ENCODE results near the gene GRK6.
"Not testable (repeated sequence)": the region's sequence is repeated elsewhere in the genome, so short reads cannot be mapped to it uniquely, and the experiment has no call there.

The GRK6 gene

DNA sequence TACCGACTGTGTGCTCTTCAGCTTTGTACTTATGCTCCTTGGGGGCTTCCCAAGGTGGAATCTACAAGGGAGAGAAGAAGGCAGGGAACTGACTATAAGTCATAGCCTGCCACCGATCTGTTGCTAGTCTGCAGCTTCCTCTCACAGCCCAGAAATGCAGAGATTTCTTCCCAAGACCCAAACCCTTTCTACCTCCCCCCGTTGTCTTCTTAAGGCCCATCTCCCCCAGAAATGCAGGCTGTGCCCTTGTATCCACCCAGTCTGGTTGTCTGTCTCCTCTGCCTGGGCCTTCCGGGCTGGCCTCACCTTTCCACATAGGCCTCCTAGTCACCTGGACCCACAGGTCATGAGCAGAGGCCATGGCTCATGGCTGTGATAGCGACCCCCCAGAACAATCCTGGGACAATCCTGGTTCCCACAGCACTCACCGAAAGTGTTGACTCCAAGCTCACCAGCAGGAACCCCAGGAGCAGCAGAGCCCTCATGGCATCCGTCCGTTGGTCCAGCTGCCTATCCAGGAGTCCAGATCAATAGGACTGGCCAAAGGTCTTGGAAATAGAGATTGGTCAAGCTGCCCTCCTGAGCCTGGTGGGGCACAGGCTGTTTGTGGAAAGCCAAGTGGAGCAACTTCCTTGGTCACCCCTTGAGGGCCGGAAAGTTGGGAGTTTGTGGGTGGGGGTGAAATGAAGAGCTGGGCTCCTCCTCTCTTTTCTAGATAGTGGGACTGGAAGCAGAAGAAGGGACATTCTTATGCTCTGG, 17.3 kb upstream of the GRK6 start, which contains the start of gene F12:
TSS of gene F12 (minus strand) at position 522 of the 759 bp plus-strand sequence. CDS start at position 485, 37 bp downstream.
- no peak within 1 kb of the TSS for H3K27ac ChIP-seq
- TF ChIP-seq ZFX (IDR thresholded peaks at IDR 0.05; ENCODE audit: borderline replicate concordance) (no peak), CTCF (IDR thresholded peaks at IDR 0.05) (no peak)

GRCh38 chr5:177410575-177410974, 15.9 kb upstream of the GRK6 start:
- no peak overlapping the region for H3K27ac ChIP-seq
- TF ChIP-seq ZFX (IDR thresholded peaks at IDR 0.05; ENCODE audit: borderline replicate concordance), result no peak
- TF ChIP-seq CTCF (IDR thresholded peaks at IDR 0.05), result no peak

DNA sequence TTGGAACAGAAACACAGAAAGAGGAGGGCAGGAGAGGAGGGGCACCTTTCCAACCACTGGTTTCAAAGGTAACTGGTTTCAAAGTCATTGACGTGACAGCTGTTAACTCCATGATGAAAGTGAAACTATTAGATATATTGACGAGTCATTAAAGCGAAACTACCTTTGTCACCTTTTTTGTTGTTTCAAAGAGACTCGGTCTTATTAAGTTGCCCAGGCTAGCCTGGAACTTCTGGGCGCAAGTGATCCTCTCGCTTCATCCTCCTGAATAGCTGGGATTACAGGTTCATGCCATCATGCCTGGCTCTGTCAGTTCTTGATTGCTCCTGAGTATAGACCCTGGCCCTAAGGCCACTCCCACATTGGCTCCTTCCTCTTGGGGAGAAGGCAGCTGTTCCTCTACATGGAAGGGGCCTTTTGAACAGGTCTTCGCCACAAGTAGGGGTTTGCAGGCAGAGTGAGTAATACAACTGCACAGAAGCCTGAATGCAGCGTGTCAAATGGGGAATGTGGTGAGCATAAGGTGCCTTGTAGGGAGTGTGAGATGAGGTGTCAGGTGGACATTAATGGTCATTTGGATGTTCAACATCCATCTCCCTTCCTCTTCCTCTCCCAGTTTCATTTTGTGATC, 13.8 kb upstream of the GRK6 start:
- TF ChIP-seq CTCF (IDR thresholded peaks at IDR 0.05) (no peak), ZFX (IDR thresholded peaks at IDR 0.05; ENCODE audit: borderline replicate concordance) (no peak)

GRCh38 chr5:177414481-177414880, 12.0 kb upstream of the GRK6 start:
- TF ChIP-seq ZFX (IDR thresholded peaks at IDR 0.05; ENCODE audit: borderline replicate concordance) (no peak), CTCF (IDR thresholded peaks at IDR 0.05) (no peak)

More for the DNA sequence above, 13.8 kb upstream of the GRK6 start:
- no peak overlapping the region for H3K27ac ChIP-seq

DNA sequence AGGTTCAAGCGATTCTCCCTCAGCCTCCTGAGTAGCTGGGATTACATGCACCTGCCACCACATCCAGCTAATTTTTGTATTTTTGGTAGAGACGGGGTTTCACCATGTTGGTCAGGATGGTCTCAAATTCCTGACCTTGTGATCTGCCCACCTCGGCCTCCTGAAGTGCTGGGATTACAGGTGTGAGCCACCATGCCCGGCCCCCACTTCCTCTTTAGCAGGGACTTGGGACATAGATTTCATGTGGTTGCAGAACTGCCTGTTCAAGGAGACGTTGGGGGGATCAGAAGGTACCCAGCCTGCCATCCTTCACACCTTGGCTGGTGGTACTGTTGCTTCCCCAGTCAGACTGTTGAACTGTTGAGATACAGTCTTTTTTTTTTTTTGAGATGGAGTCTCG, 9.4 kb upstream of the GRK6 start:
- H3K27ac ChIP-seq, result not testable (repeated sequence)

More at GRCh38 chr5:177414481-177414880, 12.0 kb upstream of the GRK6 start:
- H3K27ac ChIP-seq, result no peak overlapping the region

- no peak overlapping the region for H3K27ac ChIP-seq
- no peak for TF ChIP-seq ZFX (IDR thresholded peaks at IDR 0.05; ENCODE audit: borderline replicate concordance)
- no peak for TF ChIP-seq CTCF (IDR thresholded peaks at IDR 0.05)
Measured at GRCh38 chr5:177419046-177419445, 7.4 kb upstream of the GRK6 start.

DNA sequence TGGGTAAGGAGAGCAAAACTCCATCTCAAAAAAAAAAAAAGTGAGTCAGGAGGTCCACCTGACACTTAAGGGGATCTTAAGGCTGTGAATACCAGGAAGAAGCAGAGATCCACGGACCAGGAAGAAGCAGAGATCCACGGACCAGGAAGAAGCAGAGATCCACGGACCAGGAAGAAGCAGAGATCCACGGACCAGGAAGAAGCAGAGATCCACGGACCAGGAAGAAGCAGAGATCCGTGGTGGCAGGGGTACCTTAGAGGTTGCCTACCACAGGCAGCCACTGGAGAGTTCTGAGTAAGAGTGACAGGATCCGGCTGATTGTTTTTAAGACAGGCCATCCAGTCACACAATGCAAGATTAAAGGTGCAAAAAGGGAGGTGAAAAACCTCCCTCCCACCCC, 6.0 kb upstream of the GRK6 start:
- H3K27ac ChIP-seq, result not testable (repeated sequence)

GRCh38 chr5:177421062-177421798, 5.2 kb upstream of the GRK6 start:
- no peak overlapping the region for H3K27ac ChIP-seq

More at GRCh38 chr5:177421062-177421798, 5.2 kb upstream of the GRK6 start:
- TF ChIP-seq CTCF (IDR thresholded peaks at IDR 0.05) (no peak), ZFX (IDR thresholded peaks at IDR 0.05; ENCODE audit: borderline replicate concordance) (no peak)

All from 22Rv1 (cell line).